Activated CD4-positive, alpha-beta T cell treated with anti-CD3 and anti-CD28 coated beads for 48 hours (primary cell): ENCODE data around the gene PARD3B.

Experiments
- DNase-seq: peaks from one replicate; pipeline ENCODE4 v3.0.0-alpha.2; 2020

The PARD3B gene

GRCh38 chr2:205076405-205076804 lies 531.1 kb downstream of the PARD3B start:
- DNase-seq: no peak

DNA sequence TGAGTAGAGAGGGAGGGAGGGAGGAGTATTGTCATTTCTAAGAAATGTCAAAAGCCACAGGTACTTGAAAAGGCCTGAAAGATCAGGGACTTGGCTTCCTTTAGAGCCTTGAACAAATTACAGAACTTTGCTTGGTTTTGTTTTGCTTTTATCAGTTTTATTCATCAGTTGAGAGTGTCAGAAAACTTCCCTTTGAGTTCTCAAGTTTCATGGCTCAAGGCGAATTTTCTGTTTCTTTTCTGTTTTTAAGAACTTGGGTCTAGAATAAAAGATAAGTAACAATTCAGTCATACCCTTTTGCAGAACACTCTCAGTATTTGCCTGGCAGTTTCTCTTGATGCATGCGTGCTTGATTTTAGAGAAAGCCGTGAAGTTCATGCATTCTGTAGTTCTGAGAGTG lies 531.9 kb downstream of the PARD3B start:
- no peak for DNase-seq

- no peak for DNase-seq
Observed at GRCh38 chr2:205078762-205079161, 533.5 kb downstream of the PARD3B start.

DNA sequence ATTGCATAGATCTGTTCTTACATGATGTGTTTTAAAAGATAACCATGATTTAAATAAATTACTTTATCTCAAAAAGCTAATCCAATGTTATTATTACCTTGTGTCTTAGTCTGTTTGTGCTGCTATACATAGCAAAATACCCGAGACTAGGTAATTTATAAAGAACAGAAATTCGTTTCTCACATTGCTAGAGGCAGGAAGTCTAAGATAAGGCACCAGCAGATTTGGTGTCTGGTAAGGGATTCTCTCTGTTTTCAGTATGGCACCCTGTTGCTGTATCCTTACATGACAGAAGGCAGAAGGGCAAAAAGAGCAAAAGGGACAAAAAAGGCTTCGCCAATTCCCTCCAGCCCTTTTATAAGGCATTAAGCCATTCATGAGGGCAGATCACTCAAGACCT lies 533.9 kb downstream of the PARD3B start:
- no peak for DNase-seq

- DNase-seq: no peak
Observed at GRCh38 chr2:205086662-205087061, 541.4 kb downstream of the PARD3B start.

GRCh38 chr2:205087862-205088261 lies 542.6 kb downstream of the PARD3B start:
- DNase-seq: no peak

DNA sequence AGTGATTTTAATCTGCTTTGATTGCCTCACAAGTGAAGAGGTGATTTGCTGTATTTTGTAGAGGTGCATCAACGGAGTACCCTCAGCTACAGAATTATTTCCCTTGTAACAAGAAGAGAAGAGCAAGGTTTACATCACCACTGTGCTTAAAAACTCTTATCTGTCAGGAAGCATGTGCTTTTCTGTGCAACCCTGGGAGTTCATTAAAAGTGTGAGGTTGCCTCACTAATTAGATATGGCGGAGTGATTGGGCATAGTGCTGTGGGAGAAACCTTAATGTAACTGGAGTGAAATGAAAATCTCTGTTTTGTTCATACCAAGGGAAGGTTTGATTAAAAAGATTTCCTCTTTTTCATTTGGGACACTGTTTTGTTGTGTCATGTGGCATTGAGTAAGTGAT lies 544.7 kb downstream of the PARD3B start:
- no peak for DNase-seq

GRCh38 chr2:205091411-205091810 lies 546.1 kb downstream of the PARD3B start:
- no peak for DNase-seq

GRCh38 chr2:205094031-205094430 lies 548.8 kb downstream of the PARD3B start:
- DNase-seq: no peak

DNA sequence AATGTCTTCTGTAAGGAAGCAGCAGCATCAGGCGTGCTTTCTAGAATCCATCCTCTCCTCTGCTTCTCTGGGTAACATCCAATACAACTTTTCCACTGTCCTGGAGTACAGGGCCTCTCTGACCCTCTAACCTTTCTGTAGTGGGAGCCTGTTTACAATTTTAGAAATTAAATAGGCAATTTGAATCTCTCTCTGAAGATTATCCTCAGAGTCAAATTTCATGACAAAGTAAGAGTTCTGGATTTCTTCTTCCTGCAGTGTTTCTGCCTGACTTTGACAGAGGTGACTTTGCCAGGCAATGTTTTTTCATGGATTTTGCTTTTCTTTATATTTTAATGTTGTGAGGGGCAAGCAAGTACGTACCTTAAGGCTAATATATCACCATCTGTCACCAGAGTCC lies 558.4 kb downstream of the PARD3B start:
- no peak for DNase-seq

DNA sequence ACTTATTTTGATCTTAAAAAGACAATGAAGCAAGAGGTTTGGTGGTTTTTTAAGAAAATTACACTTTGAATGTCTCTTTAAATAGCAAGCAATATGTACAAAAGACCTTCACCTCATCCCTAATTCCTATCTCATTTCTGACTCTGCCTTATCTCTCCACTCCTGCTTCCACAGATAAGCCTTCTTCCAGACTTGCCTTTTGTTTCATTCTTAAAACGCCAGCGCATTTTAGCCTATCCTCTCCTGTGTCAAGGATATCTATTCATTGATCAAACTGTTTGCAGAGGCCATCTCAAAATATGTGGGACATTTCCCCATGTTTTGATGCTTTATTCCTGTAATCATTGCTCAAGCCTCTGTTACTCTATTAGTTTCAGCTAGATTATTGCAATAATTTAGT lies 562.5 kb downstream of the PARD3B start:
- DNase-seq: no peak

- no peak for DNase-seq
Observed at GRCh38 chr2:205115511-205115910, 570.2 kb downstream of the PARD3B start.

DNA sequence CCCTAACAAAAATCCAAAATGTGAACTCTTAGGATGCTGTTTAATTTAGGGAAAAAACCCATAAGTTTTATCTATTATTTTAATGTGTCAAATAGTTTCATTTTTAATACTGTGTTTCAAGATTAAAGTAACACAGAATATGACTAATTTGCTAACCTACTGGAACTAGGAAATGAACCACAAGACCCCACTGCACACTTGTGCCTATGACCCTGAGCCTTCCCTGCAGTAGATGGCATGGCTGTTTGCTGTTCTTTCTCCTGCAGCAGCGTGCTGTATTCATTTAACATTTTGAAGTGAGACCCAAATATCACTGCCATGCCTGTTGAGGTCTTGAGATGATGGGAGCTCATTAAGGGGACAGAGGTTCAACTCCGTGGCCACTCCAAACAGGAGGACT lies 571.9 kb downstream of the PARD3B start:
- DNase-seq: no peak

DNA sequence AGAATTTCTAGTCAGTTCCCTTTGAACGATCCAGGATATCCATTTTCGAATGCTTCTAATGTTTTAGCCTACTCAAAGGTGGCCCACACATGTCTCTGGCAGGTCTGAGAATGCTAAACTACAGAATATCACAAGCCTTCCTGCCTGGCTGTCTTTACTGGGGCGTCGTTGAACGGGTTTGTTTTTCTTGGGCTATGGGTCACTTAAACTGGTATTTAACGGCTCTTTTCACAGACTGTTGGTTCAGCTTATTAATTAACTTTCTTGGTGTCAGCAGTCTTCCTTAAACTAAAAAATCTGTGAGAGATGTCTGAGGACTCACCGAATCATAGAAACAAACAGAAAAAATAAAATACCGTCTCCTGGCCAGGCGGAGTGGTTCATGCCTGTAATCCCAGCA lies 573.9 kb downstream of the PARD3B start:
- DNase-seq: no peak

GRCh38 chr2:205128726-205129125 lies 583.5 kb downstream of the PARD3B start:
- no peak for DNase-seq

- no peak for DNase-seq
Observed at GRCh38 chr2:205129531-205129930, 584.3 kb downstream of the PARD3B start.

- DNase-seq: no peak
Observed at GRCh38 chr2:205130111-205130829, 585.0 kb downstream of the PARD3B start.

GRCh38 chr2:205133544-205133943 lies 588.3 kb downstream of the PARD3B start:
- DNase-seq: no peak

DNA sequence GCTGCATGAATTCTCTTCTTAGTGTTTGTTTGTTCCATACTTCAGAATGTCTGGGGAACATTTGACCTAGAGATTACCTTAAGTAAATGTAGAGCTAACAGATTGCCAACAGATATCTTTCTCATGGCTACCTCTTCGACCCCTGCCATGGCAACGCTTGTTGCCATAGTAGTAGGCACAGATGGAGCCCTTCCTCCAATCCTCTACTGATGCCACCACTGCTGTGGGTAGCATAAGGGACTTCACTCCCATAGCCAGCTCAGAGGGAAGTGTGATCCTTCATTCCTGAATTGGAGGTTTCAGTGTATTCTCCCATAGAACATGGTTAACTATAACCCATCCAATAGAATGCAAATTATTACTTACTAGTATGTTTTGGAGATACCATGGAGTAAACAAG lies 593.5 kb downstream of the PARD3B start:
- DNase-seq: no peak

DNA sequence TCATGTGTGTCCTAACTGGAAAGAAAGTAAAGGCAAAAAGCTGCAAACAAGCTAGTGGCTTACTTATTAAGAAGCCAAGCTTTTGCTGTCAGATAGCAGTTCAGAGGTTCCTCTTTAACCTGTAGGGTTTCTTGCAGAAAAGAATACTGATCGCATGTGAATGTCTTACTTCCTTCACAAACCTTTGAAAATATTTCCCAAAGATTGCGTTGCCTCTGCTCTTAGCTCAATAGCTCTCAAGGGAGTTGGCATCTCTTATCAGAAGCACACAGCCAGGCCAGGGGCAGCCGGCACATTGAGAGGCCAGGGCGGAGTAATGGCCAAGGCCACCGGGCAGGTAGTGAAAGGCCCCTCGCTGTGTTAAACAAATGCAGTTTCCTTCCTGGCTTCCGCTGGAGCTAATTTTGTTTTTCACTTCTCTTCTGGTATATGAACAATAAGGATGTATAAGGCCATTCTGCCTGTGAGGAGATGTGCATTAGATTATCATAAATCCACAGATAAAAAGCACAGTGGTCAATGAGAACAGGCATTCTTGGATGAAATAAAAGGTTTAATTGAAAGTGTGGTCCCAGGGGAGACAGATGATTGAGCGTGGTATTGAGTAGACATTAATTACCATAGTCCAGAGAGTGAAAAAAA lies 594.7 kb downstream of the PARD3B start:
- DNase-seq: no peak

DNA sequence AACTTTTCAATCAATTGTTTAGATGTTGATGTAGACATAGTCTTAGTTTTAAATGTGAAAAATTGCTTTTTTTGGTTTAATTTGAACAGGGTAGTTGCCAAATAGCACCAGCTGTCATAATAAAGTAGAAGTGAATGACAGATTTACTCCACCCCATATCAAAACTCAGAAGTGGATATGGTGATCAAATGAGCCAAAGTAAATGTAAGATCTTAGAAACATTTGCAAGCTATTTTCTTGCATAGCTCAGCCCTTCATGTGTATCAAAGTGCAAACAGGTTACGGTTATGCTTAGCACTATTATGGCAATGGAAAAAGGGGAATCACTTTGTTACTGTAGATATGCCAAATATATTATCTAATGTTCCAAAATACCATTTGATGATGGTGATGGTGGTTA lies 596.1 kb downstream of the PARD3B start:
- no peak for DNase-seq

GRCh38 chr2:205145888-205146287 lies 600.6 kb downstream of the PARD3B start:
- no peak for DNase-seq

DNA sequence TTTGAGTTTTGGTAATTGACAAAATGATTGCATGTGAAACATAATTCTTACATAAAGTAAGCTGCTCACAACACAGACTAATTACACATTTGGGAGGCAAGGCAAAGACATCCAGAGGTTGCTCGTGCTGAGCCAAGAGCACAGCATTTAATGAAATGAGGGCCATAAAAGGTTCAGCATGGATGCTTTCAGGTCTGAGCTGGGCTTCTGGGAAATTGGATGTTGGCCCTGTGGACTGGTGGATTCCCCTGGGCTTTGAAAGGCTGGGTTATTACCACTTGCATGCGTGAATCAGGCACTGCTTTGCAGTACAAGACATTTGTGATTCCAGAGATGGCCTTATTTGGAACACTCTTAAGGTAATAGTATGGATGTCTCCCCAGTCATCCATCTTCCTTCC lies 603.5 kb downstream of the PARD3B start:
- DNase-seq: no peak

- no peak for DNase-seq
Observed at GRCh38 chr2:205156457-205156856, 611.2 kb downstream of the PARD3B start.

DNA sequence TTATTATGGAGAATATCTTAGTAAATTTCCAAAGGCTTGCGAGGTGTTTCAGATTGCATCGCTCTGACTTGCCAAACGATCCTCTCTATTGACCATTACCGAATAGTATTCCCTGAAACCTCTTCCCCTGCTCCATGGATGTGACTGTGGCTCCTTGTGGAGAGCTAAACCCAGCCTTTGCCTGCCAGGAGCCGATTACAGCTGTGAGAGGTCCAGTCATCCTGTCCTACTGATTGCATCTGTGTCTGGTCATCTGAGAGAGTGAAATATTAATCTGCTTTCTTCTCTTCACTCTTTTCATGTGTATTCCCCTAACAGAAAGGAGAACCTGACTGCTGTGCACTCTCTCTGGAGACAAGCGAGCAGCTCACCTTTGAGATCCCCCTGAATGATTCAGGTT lies 613.1 kb downstream of the PARD3B start:
- no peak for DNase-seq
